ENCODE measurements around the gene ACAT2. TPM values are rescaled to one million over a fixed set of nuclear protein-coding genes. Genes with fewer than 3 reads are reported as not detected.
A peak's percentile ranks its signal among the peaks of the same experiment; 100 is the strongest.

The ACAT2 gene
- total RNA-seq (2014; rRNA removed; shearing (Covaris generic)), result 14.0 and 26.5 TPM in 2 replicates

DNA sequence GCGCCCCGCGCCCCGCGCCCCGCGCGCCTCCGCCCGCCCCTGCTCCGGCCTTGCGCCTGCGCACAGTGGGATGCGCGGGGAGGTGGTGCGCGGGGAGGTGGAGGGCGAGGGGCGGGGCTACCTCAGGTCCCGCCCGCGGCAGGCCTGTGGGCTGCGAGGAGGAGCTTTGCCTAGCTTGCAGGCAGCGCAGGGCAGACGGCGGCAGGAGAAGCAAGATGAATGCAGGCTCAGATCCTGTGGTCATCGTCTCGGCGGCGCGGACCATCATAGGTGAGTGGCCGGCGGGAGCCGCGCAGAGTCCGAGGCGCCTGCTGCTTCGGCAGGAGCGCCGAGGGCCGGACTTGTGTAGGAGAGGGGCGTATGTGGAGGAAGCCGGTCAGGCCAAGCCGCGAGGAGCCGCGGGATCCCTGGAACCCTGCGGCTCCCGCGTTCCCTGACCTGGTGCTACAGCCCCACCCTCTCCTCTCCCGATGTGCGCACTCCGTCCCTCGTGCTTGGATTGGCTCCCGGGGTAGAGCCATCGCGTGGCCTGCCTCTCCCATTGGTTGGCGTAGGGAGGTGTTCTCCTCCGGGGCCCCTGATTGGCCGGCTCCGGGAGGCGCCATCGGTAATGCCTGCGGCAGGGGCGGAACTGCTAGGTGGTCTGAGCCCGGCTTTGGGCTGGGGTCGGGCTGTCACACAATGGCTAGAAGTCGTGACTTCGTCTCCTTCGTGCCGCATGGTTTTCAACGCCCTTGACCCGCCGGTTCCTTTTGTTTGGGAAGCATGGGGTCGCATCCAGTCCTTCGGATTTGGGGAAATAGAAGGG, at the start of gene ACAT2:
Gene ACAT2, plus strand, starts transcription at position 173 of the 808 bp plus-strand sequence. Its CDS starts 43 bp downstream, at position 216.

DNA sequence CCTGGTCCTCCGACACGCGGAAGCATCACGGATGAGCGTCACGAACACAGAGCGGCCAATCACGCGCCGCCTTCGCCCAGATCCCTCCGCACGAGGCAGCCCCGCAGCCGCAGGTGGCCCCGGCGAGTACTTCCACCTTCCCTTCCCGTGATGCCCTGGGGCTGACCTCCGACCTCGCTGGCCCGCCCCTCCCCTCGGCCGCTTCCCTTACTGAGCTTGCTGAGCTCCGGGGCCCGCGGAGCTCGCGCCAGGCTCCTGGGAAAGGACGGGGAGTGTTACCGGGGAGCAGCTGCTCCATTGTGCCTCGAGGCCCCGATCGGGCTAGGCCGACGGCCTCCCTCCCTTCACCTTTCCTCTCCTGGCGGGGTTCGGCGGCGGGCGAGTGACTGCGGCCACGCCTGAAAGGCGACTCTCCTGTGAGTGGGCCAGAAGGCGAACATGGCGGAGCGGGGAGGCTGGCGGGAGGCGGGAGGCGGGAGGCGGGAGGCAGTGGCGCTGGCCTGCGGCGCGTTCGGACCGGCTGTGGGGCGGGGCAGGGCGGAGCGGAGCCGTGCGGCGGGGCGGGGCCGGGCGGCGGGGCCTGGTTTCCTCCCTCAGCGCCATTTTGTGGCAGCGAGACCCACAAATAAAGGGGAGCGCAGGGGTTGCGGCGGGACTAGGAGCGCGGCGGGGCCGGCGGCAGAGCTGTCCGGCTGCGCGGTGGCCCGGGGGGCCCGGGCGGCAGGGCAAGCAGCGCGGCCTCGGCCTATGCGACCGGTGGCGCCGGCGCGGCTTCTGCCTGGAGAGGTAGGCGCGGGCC, 34.7 kb upstream of the ACAT2 start, which contains the start of gene WTAP:
Gene WTAP, plus strand, starts transcription at position 589 of the 799 bp plus-strand sequence. CDS start 8,760 bp downstream, outside the sequence.

DNA sequence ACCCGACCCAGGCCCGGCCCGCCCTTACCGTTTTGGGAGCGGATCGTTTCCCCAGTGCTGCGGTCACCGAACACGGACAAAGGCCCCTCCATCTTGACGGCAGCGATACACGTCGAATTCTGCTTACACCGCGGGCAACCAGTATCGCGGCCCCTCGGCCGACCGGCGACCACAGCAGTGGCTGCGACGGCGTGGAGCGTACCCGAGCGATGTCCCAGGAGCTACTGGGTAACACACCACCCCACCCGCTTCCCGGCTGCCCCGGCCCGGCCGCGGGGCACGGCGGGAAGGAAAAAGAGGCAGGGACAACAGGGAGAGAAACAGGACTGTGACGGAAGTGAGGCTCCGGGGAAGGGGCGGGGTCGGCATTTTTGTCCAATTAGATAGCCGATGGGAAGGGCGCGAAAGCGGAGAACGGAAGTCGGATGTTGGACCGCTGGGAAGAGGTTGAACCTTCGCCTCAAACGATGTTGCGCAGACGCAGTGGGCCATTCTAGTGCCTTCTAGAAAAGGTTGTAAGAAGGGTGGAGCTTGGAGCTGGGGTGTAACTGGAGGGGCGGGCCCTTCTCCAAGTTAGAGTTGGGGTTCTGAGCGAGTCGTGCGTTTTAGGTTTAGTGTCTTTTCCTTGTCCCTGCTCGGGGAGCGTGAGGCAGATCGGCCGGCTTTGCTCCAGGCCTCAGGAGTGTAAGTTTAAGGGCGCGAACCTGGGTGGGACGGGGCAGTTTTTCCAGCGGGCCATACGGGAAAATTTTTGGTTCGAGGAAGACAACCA, 27.7 kb downstream of the ACAT2 start, which contains the start of gene TCP1:
Gene TCP1, minus strand, starts transcription at position 226 of the 772 bp plus-strand sequence. Its CDS starts 134 bp downstream, at position 92.

DNA sequence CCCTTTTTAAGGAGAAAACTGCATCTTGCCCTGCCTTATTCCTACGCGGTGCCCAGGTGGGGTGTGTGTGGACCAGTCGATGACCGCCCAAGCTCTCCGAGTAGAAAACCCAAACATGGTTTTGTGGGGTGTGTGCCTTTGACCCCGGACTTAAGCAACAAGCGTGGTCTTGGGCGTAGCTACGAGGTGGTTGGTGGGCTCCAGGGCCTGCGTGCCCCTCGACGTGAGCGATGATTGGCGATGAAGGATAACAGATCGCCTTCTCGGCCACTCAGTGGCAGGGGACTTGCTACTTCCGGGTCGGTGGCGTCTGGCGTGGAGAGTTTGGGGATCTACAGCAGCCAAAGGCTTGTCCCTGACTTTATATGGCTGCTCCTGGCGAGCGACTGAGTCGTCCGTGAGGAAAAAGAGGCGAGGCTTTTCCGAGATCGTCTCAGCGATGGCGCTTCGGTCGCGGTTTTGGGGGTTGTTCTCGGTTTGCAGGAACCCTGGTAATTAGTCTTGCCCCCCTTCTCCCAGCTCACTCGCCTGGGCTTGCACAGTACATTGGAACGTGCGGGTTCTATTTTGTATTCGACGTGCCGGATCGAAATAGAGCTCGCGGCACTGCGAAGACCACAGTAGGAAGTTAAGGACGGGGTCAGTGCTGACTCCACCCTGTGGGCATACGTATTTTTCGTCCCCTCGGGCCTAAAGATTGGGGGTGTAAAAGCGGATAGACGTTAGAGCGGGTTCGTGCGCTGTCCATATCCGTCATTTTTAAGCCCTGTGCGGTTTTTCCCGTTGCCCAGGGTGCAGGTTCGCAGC, 28.5 kb downstream of the ACAT2 start, which contains the start of gene MRPL18:
Gene MRPL18, plus strand, starts transcription at position 319 of the 807 bp plus-strand sequence. Its CDS starts 121 bp downstream, at position 440.

DNA sequence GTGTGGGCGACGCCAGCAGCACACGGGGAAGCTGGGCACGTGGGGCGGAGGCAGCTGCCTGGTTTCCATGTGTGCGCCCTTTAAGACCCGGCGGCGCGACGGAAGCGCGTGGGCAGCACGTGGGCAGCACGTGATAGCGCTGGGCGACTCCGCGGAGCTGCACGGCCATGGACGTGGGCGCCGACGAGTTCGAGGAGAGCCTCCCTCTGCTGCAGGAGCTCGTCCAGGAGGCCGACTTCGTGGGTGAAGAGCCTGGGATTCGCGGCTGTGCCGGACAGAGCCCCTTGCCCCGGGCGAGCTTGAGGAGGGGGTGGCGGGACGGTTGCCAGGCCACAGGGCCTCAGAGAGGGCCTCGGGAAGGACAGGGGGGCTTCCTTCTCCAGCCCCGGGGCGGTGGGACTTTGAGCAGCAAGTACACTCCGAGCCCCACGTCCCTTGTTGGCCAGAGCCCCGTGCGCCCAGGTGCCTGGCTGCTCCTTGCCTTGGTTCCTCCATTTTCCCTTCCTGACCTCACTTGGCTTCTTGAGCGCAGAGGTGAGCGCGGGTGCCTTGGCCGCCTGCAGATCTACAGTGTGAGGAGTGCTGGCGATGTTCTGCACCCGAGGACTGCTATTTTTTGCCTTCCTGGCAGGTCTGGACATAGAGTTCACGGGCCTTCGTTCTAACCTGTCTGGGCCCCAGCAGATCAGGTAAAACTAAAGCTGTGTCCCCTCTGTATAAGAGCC, 38.5 kb downstream of the ACAT2 start, which contains the start of gene PNLDC1:
Gene PNLDC1, plus strand, starts transcription at position 136 of the 725 bp plus-strand sequence. Its CDS starts 32 bp downstream, at position 168.

Small RNA genes lying within 50 kb of the gene (small RNA-seq; reads per million reads assigned to genes)
- gene RNU4ATAC18P (not detected), gene SNORA20 (27.9 reads per million, percentile 93 among the genes with 10 or more reads in this experiment), gene SNORA29 (not detected)

Other genes with a start within 250 kb of the ACAT2 start
- gene SOD2, start 68.8 kb upstream of the ACAT2 start, total RNA-seq (2014; rRNA removed; shearing (Covaris generic)), result 36.0 and 43.2 TPM in 2 replicates
- gene WTAP, start 34.5 kb upstream of the ACAT2 start, total RNA-seq (2014; rRNA removed; shearing (Covaris generic)), result 56.7 and 69.9 TPM in 2 replicates
- gene TCP1, start 27.6 kb downstream of the ACAT2 start, total RNA-seq (2014; rRNA removed; shearing (Covaris generic)), result 216 and 275 TPM in 2 replicates
- gene MRPL18, start 28.4 kb downstream of the ACAT2 start, total RNA-seq (2014; rRNA removed; shearing (Covaris generic)), result 88.8 and 92.5 TPM in 2 replicates
- gene PNLDC1, start 38.2 kb downstream of the ACAT2 start, total RNA-seq (2014; rRNA removed; shearing (Covaris generic)), result not detected in 2 replicates
- not detected in 2 replicates for gene MAS1, start 128.9 kb downstream of the ACAT2 start, total RNA-seq (2014; rRNA removed; shearing (Covaris generic))
- gene IGF2R, start 207.0 kb downstream of the ACAT2 start, total RNA-seq (2014; rRNA removed; shearing (Covaris generic)), result 33.0 and 40.7 TPM in 2 replicates